ENCODE results near the gene TMEM229B.

Gene TMEM229B

DNA sequence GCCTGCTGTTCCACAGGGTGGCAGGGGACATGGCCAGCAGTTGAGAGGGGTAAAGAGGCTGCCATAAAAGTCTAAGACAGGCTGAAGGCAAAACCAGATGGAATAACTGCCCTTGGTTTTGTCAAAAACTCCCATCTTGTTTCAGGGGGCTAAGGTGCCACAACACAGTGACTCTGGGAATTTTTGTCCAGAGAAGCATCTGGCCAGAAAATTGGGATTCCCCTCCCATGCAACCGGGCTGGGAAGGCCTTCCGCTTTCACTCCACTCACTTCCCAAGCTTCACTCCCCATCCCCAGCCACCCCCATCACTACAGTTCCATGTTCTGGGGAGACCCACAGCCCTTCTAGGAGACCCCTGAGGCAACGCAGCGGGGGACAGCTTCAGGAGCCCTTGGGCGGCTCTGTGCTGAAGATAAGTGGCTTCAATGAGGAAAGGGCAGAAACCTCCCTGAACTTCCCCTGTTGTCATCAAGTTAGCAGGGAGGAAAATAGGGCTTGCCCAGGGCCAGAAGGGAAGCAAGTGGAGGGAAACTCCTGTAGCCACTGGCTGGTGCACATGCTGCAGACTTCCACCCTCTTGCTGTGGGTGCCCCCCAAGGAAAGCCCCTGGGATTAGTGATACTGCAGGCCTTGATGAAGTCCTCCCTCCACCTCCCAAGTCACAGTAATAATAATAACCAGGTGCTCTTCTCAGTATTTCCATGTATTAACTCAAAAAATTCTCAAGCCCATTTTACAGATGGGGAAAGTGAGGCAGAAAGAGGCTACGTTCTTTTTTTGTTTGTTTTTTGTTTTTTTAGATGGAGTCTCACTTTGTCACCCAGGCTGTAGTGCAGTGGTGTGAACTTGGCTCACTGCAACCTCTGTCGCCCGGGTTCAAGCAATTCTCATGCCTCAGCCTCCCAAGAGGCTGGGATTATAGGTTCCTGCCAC is 6.0 kb downstream of the TMEM229B start:
- DNase-seq (ENCODE audit: low read depth) = no peak
- TF ChIP-seq CTCF (IDR thresholded peaks at IDR 0.05; ENCODE audit: low read length, missing control alignments) = no peak
- H3K4me3 ChIP-seq (replicated peaks; ENCODE audit: low read depth, low read length) = no peak overlapping the region

- DNase-seq (ENCODE audit: low read depth) = no peak
- no peak for TF ChIP-seq CTCF (IDR thresholded peaks at IDR 0.05; ENCODE audit: low read length, missing control alignments)
- H3K4me3 ChIP-seq (replicated peaks; ENCODE audit: low read depth, low read length) = no peak overlapping the region
These were observed 8.5 kb downstream of the TMEM229B start for GRCh38 chr14:67480011-67480410.

DNA sequence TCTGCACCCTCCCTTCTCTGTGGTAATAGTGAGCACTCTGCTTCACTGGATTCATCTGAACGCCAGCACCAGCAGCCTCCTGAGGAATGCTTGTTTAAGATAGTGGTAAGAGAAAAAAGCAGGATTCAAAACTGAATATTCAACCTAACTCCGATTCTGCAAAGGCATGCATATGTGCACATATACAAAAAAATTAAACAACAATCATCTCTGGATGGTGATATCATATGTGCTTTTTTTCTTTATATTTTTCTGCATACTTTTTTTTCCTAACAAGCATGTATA is 9.8 kb downstream of the TMEM229B start:
- no peak overlapping the region for H3K4me3 ChIP-seq (replicated peaks; ENCODE audit: low read depth, low read length)
- no peak for TF ChIP-seq CTCF (IDR thresholded peaks at IDR 0.05; ENCODE audit: low read length, missing control alignments)

GRCh38 chr14:67477926-67478799 is 10.4 kb downstream of the TMEM229B start:
- H3K4me3 ChIP-seq (replicated peaks; ENCODE audit: low read depth, low read length) = no peak overlapping the region
- DNase-seq (ENCODE audit: low read depth) = no peak
- no peak for TF ChIP-seq CTCF (IDR thresholded peaks at IDR 0.05; ENCODE audit: low read length, missing control alignments)

More for the DNA sequence above, 9.8 kb downstream of the TMEM229B start:
- no peak for DNase-seq (ENCODE audit: low read depth)

DNA sequence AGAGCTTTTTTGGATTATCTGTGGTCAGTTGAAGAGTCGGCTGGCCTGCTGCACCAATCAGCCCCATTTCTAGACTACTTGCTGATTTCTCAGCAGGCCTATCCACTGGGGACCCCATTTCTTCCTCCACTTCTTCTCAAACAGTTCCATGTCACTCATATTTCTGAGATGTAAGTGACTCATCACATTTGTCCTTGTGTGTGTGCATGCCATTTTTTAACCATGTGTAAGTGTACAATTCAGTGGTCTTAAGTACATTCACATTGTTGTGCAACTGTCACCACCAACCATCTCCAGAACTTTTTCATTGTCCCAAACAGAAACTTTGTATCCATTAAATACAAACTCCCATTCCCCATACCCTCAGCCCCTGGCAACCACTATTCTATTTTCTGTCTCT is 14.2 kb downstream of the TMEM229B start:
- DNase-seq (ENCODE audit: low read depth) = no peak
- no peak overlapping the region for H3K4me3 ChIP-seq (replicated peaks; ENCODE audit: low read depth, low read length)
- TF ChIP-seq CTCF (IDR thresholded peaks at IDR 0.05; ENCODE audit: low read length, missing control alignments) = no peak

DNA sequence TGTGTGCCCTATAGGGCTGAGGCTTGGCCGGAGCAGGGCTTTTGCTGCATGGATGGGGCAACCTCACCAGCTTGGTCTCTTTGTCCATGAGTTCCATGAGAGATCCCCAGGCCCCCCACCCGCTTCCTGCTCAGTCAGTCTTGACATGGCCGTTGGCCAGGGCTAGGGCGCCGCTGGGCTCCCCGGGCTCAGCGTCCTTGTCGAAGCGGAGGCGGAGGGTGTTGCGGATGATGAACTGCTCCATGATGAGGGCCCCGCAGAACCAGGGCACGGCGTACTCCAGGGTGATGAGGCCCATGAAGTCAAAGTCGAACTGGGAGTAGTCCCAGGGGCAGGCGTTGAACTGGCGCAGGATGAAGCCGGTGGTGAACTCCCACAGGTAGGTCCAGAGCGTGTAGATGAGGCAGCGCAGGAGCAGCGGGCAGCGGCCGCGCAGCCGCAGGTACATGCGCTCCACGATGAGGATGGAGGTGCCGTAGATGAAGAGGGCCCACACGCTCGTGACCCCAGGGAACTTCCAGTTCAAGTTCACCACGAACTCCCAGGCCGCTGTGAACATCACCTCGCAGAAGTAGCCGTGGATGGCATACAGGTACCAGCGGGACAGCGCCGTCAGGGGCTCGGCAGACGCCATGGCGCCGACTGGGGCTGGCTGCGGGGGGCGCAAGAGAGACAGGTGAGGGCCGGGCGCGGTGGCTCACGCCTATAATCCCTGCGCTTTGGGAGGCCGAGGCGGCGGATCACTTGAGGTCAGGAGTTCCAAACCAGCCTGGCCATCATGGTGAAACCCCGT is 15.0 kb downstream of the TMEM229B start:
- H3K4me3 ChIP-seq (replicated peaks; ENCODE audit: low read depth, low read length) = no peak overlapping the region
- no peak for TF ChIP-seq CTCF (IDR thresholded peaks at IDR 0.05; ENCODE audit: low read length, missing control alignments)
- no peak for DNase-seq (ENCODE audit: low read depth)

Measured in fibroblast of pulmonary artery (primary cell).